Activated naive CD4-positive, alpha-beta T cell treated with anti-CD3 and anti-CD28 coated beads, Interleukin-2, amount 50 U/mL, for 24 hours (primary cell): ENCODE measurements around the gene FRMD4A.
"Not testable (repeated sequence)": the region's sequence is repeated elsewhere in the genome, so short reads cannot be mapped to it uniquely, and the experiment has no call there.

Source experiments
- H3K27ac Mint-ChIP-seq: one replicate; pipeline ENCODE4 v1.8.0; 2021; ENCODE audit warnings: mild to moderate bottlenecking, mixed read lengths
- H3K27me3 Mint-ChIP-seq: one replicate; pipeline ENCODE4 v1.8.0; 2021; ENCODE audit warnings: mixed read lengths
- H3K36me3 Mint-ChIP-seq: one replicate; pipeline ENCODE4 v1.8.0; 2021; ENCODE audit warnings: mixed read lengths
- H3K4me1 Mint-ChIP-seq: one replicate; pipeline ENCODE4 v1.8.0; 2021; ENCODE audit warnings: mixed read lengths
- H3K4me3 Mint-ChIP-seq: one replicate; pipeline ENCODE4 v1.8.0; 2021; ENCODE audit warnings: mild to moderate bottlenecking, mixed read lengths
- H3K9me3 Mint-ChIP-seq: one replicate; pipeline ENCODE4 v1.8.0; 2021; ENCODE audit warnings: mixed read lengths

The FRMD4A gene

DNA sequence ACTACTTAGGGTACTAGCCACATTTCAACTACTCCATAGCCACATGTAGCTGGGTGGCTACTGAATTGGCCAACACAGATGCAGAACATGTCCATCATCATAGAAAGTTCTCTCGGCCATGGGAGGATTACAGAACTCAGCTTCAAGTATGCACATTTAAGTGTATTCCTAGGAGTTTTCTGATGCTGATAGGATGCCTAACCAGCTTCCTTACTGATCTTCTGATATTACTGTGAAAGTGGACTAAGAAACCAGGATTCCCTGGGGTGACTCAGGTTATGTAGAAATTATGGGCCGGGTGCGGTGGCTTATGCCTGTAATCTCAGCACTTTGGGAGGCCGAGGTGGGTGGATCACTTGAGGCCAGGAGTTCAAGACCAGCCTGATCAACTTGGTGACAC lies 125.5 kb downstream of the FRMD4A start:
- Mint-ChIP-seq H3K27ac (no peak overlapping the region), H3K4me3 (no peak overlapping the region), H3K36me3 (no peaks in the 10 kb centered on the region), H3K27me3 (peaks cover 4% of the 10 kb centered on the region), H3K9me3 (no peaks in the 10 kb centered on the region), H3K4me1 (peaks cover 5% of the 10 kb centered on the region)

DNA sequence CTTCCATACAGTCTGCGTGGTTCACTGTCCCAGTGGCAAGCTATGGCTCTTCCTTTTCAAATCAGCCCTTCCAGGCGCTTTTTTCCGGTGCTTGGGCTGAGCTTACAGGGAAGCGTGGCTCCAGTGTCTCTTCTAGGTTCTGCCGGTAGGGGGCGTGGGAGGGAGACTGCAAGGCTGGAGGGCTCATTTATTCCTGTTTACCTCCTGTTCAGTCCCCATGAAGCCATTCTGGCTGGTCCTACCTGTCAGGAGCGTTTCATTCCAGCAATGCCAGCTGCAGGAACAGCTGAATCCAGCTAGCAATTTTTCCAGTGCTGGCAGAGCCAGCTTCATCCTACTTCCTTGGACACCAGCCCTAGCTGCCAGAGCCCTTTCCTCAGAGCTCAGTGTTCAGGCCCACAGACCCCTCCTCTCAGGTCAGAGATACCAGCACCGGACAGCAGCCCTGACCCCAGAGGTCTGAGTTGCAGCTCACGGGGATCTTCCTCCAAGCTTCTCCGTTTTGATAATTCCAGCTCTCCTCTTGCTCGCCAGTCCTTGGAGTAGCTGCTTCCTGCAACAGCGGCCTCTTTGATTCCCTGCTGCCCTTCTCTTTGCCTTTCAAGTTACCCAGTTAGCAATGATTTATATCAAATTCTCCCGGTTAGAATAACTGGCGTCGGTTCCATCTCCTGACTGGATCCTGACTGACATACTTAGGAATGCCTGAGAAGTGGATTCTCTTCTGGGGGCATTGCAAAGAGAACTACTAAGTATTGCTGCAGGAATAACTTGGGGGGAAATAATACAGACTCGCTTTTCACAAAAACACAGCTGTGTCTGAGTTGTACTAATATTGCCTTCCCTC lies 129.8 kb downstream of the FRMD4A start:
- H3K9me3 Mint-ChIP-seq = no peaks in the 10 kb centered on the region
- H3K27ac Mint-ChIP-seq = no peak overlapping the region
- no peak overlapping the region for H3K4me3 Mint-ChIP-seq
- no peaks in the 10 kb centered on the region for H3K36me3 Mint-ChIP-seq
- H3K27me3 Mint-ChIP-seq = peaks cover 7% of the 10 kb centered on the region
- H3K4me1 Mint-ChIP-seq = peaks cover 5% of the 10 kb centered on the region

GRCh38 chr10:14199098-14199497 lies 131.6 kb downstream of the FRMD4A start:
- not testable (repeated sequence) for H3K9me3 Mint-ChIP-seq, H3K27ac Mint-ChIP-seq, H3K4me3 Mint-ChIP-seq, H3K36me3 Mint-ChIP-seq, H3K27me3 Mint-ChIP-seq, H3K4me1 Mint-ChIP-seq

DNA sequence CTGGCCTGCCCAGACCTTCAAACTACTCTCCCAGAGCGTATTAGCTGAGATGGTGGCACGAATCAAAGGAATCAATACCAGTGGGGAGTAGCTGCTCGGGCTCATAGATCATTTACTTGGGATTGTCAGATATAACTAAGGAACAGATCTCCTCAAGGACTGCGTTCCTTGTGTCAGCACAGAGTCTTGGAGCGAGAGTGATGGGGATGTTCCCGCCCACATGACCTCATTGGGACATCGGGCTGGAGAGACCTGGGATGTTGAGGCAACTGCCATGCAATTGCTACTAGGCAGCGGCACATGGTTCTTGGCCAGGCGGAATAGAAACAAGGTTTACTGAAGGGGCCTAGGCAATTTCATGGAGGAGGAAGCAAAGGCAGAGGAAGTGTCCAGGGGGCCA lies 132.6 kb downstream of the FRMD4A start:
- no peak overlapping the region for H3K4me3 Mint-ChIP-seq
- H3K27ac Mint-ChIP-seq = no peak overlapping the region
- no peaks in the 10 kb centered on the region for H3K36me3 Mint-ChIP-seq
- H3K9me3 Mint-ChIP-seq = no peaks in the 10 kb centered on the region
- no peaks in the 10 kb centered on the region for H3K4me1 Mint-ChIP-seq
- H3K27me3 Mint-ChIP-seq = peaks cover 10% of the 10 kb centered on the region

DNA sequence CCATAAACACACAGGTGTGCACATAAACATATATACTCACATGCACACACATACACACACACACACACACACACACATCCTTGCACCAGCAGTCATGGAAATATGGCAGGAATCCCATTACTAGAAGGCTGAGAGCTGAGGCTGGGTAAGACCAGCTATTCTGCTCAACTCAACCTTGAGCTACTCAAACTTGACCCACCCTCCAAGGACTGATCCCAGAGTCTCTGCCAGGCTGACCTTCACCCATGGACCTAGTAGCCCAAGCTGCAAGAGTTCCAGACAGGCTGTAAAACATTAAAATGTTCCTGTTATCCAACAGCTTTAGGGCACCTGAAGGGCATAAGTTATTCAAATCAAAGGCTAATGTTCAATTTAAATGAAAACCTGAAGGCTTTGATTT lies 134.6 kb downstream of the FRMD4A start:
- peaks cover 10% of the 10 kb centered on the region for H3K27me3 Mint-ChIP-seq
- no peaks in the 10 kb centered on the region for H3K9me3 Mint-ChIP-seq
- no peaks in the 10 kb centered on the region for H3K36me3 Mint-ChIP-seq
- H3K27ac Mint-ChIP-seq = no peak overlapping the region
- H3K4me3 Mint-ChIP-seq = no peak overlapping the region
- H3K4me1 Mint-ChIP-seq = no peaks in the 10 kb centered on the region

DNA sequence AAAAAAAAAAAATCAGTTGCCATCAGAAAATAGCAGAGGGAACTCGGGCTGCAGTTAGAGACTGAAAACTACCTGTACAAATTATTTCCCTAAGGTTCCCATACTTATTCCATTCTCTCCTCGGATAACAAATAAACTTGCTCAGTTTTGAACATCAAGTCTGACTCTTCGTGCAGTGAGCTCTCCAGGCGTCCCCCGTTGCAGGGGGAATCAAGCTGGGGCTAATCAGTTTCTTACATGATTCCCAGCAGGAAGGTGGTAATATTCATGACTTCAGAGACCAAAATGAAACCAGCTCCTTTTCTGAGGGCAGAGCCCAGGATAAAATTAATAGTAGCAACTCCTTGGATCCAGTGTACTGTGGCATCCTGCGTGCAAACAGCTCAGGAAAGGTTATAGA lies 135.3 kb downstream of the FRMD4A start:
- peaks cover 7% of the 10 kb centered on the region for H3K27me3 Mint-ChIP-seq
- H3K4me1 Mint-ChIP-seq = no peaks in the 10 kb centered on the region
- H3K27ac Mint-ChIP-seq = no peak overlapping the region
- no peaks in the 10 kb centered on the region for H3K9me3 Mint-ChIP-seq
- H3K4me3 Mint-ChIP-seq = no peak overlapping the region
- no peaks in the 10 kb centered on the region for H3K36me3 Mint-ChIP-seq

GRCh38 chr10:14192746-14193145 lies 138.0 kb downstream of the FRMD4A start:
- Mint-ChIP-seq H3K4me3 (no peak overlapping the region), H3K27ac (no peak overlapping the region), H3K4me1 (no peaks in the 10 kb centered on the region), H3K27me3 (peaks cover 8% of the 10 kb centered on the region), H3K9me3 (no peaks in the 10 kb centered on the region), H3K36me3 (no peaks in the 10 kb centered on the region)

DNA sequence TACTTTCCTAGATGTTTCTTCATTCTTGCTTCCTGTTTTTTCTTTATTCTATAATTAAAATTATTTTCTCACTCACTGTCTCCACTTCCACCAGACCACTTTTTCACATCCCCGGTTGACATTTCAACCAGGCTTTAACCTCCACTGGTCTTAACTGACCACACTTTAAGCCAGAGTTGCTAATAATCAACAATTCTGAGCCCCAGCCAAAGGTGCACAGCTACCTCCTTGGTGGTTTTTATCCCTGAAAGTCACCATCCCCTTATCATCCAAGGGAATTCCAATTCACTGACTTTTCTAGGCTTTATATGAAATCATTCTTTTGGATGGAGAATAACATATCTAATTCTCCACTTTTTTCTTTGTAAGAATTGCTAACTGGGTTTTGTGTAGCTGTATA lies 138.9 kb downstream of the FRMD4A start:
- H3K27ac Mint-ChIP-seq = no peak overlapping the region
- no peaks in the 10 kb centered on the region for H3K9me3 Mint-ChIP-seq
- peaks cover 8% of the 10 kb centered on the region for H3K27me3 Mint-ChIP-seq
- no peak overlapping the region for H3K4me3 Mint-ChIP-seq
- H3K36me3 Mint-ChIP-seq = no peaks in the 10 kb centered on the region
- H3K4me1 Mint-ChIP-seq = no peaks in the 10 kb centered on the region

DNA sequence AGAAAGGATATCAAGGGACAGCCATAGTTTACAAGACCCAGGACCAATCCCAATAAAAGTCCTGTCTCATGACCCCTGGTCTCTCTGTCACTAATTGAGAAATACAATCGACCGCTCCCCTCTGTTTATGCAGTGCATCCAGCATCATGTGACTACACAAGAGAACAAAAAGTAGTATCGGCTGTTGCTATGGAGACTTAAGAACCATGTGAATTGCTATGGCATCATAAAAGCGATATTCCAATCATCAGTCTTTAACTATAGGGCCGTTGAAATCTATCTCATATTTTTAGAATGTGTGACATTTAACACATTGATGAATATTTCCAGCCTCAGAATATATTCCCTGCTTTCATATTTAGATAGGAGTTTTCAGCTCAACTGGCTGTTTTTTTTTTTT lies 139.3 kb downstream of the FRMD4A start:
- Mint-ChIP-seq H3K4me3 (no peak overlapping the region), H3K36me3 (no peaks in the 10 kb centered on the region), H3K27ac (no peak overlapping the region), H3K27me3 (peaks cover 8% of the 10 kb centered on the region), H3K4me1 (peaks cover under 1% of the 10 kb centered on the region), H3K9me3 (no peaks in the 10 kb centered on the region)

GRCh38 chr10:14190702-14191101 lies 140.0 kb downstream of the FRMD4A start:
- H3K4me3 Mint-ChIP-seq = no peak overlapping the region
- H3K36me3 Mint-ChIP-seq = no peaks in the 10 kb centered on the region
- H3K4me1 Mint-ChIP-seq = peaks cover 8% of the 10 kb centered on the region
- H3K27me3 Mint-ChIP-seq = peaks cover 8% of the 10 kb centered on the region
- H3K9me3 Mint-ChIP-seq = no peaks in the 10 kb centered on the region
- H3K27ac Mint-ChIP-seq = no peak overlapping the region

DNA sequence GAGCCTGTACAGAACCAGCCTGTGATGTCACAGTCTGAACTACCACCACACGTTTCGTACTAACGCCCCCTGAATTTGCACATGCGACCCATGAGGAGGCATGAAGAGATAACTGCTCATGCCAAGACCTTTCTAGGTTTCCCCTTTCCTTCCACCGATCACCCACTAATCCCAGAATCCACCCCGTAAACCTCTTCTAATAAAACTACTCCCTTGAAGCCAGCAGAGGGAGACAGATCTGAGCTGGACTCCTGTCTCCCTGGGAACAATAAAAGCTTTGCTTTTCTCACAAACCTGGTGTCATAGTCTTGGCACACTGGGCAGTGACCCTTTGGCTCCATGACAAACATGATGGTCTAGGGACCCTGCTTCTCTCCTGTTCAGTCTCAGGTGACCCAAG lies 144.5 kb downstream of the FRMD4A start:
- Mint-ChIP-seq H3K4me3 (no peak overlapping the region), H3K27ac (peak overlapping the region; percentile 0), H3K9me3 (no peaks in the 10 kb centered on the region), H3K27me3 (peaks cover 6% of the 10 kb centered on the region), H3K4me1 (peaks cover 25% of the 10 kb centered on the region), H3K36me3 (no peaks in the 10 kb centered on the region)

DNA sequence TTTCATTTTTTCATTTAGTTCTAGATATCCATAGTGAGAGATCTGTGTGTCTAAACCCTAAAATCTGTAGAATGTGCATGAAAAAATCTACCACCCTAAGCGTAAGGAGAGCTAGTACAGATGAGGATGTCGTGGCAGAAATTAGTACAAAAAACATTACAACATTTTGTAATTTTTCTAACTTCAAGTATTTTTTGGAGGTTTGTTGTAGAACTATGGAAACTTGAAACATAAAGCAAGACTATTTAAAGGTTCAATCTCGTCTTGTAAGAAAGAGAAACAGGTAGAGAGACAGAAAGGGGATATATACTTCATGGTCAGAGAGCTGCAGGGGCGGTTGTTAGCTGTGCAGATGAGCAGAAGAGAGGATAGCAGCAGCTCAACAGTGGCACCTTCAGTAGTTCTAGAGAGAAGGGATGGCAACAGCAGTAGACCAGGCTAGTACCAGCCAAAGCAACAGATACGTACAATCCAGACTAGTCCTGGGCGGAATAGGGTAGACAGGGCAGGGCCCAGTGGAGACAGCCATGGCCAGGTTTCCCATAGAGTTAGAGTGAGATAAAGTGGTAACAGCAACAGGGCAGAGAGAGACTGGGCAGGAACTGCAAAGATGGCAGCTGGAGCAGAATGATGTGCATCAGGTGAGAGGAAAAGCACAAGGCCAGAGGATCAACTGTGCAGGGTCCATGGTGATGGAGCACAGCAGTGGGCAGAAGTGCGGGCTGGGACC lies 145.2 kb downstream of the FRMD4A start:
- Mint-ChIP-seq H3K36me3 (no peaks in the 10 kb centered on the region), H3K4me3 (peak overlapping the region; percentile 73), H3K4me1 (peaks cover 25% of the 10 kb centered on the region), H3K27ac (peak overlapping the region; percentile 99), H3K27me3 (peaks cover 13% of the 10 kb centered on the region), H3K9me3 (no peaks in the 10 kb centered on the region)

DNA sequence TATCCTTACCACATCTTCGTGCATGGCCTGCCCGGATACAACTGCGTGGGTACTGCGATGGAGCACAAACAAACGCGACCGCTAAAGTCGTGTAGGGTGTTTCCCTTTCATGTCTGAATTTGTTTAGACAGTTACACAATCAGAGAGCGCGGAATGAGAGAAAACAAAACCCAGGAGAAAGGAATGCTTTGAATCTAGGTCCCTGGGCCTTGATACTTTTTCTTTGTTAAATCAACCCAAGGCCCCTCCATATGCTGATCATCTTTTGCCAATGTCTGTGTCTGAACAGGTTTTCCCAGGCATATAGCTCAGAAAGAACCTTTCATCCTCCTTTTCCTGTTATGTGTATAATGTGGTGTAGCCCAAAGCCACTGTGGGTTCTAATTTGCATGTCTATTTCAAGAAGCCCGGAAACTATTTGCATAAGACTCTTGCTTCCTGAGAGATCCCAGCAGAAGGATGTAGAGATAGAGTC lies 145.8 kb downstream of the FRMD4A start:
- Mint-ChIP-seq H3K27ac (peak overlapping the region; percentile 99), H3K9me3 (no peaks in the 10 kb centered on the region), H3K36me3 (no peaks in the 10 kb centered on the region), H3K4me1 (peaks cover 25% of the 10 kb centered on the region), H3K4me3 (peak overlapping the region; percentile 73), H3K27me3 (peaks cover 18% of the 10 kb centered on the region)

GRCh38 chr10:14182781-14183180 lies 147.9 kb downstream of the FRMD4A start:
- peak overlapping the region; percentile 15 for H3K27ac Mint-ChIP-seq
- H3K4me1 Mint-ChIP-seq = peaks cover 25% of the 10 kb centered on the region
- H3K36me3 Mint-ChIP-seq = no peaks in the 10 kb centered on the region
- no peak overlapping the region for H3K4me3 Mint-ChIP-seq
- H3K9me3 Mint-ChIP-seq = no peaks in the 10 kb centered on the region
- peaks cover 22% of the 10 kb centered on the region for H3K27me3 Mint-ChIP-seq

DNA sequence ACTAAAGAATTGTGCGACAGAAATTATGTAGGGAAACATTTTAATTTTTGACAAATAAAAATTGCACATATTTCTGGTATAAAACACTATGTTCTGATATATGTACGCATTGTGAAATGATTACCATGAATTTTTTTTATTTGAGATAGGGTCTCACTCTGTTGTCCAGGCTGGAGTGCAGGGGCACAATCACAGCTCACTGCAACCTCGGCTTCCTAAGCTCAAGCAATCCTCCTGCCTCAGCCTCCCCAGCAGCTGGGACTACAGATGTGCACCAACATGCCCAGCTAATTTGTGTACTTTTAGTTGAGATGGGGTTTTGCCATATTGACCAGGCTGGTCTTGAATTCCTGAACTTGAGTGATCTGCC lies 149.2 kb downstream of the FRMD4A start:
- Mint-ChIP-seq H3K4me3 (no peak overlapping the region), H3K4me1 (peaks cover 25% of the 10 kb centered on the region), H3K27me3 (peaks cover 29% of the 10 kb centered on the region), H3K27ac (no peak overlapping the region), H3K9me3 (no peaks in the 10 kb centered on the region), H3K36me3 (no peaks in the 10 kb centered on the region)

DNA sequence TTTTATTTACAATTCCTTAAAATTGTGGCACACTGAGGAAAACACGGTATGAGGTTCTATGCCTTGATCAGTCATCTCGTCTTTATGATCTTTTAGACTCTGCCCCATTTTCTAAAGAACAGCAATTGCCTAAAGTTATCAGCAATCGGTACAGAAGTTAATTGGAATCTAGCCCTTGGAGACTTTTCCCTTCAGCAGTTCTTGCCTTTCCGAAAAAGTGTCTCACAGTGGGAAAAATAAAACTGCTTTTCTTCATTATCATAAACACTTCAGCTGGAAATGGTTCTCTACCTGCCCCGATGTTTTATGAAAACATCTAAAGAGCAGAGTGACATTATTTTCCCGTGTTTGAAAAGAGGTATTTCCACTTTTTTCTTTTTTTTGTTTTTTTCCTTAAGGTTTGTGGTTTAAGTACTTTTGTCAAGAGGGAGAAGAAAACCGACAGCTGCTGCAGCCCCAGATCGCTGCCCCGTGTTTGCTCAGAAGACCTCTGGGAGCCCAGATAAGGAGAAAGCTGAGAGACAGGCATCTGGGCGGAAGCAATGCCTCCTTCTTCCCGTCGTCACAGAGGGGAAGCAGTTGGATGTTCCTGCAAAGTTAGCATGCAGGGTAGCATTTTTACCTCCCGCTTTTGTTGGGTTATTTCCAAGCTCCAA lies 149.7 kb downstream of the FRMD4A start:
- Mint-ChIP-seq H3K4me1 (peaks cover 20% of the 10 kb centered on the region), H3K27me3 (peaks cover 31% of the 10 kb centered on the region), H3K9me3 (no peaks in the 10 kb centered on the region), H3K36me3 (no peaks in the 10 kb centered on the region), H3K4me3 (no peak overlapping the region), H3K27ac (no peak overlapping the region)
